AG10803 (cell line): Measurements from ENCODE around the gene SLC7A7.
"Not testable (repeated sequence)": the region's sequence is repeated elsewhere in the genome, so short reads cannot be mapped to it uniquely, and the experiment has no call there.

Experiments used
- DNase-seq: peaks from one replicate; pipeline ENCODE4 v3.0.0; 2010; ENCODE audit warnings: low read depth
- H3K4me3 ChIP-seq: 2 replicates; pipeline ENCODE4 v1.5.1; 2011; ENCODE audit warnings: mild to moderate bottlenecking, low read length, control low read depth
- CTCF ChIP-seq: conservative IDR thresholded peaks from 2 replicates; pipeline ENCODE4 v1.5.1; 2011; ENCODE audit warnings: mild to moderate bottlenecking, low read length, control low read depth, inconsistent platforms

The SLC7A7 gene

GRCh38 chr14:22837114-22837749 is 22.0 kb upstream of the SLC7A7 start:
- TF ChIP-seq CTCF, result 0 out of 2 replicates have a peak, but pooled peaks have one; percentile 9
- peak overlapping the region; percentile 93 for H3K4me3 ChIP-seq
- peak; percentile 63 for DNase-seq

GRCh38 chr14:22836301-22837113 is 21.3 kb upstream of the SLC7A7 start, which contains the start of gene MMP14:
Gene MMP14 (plus strand): TSS chr14:22836585. CDS start chr14:22836818, 233 bp downstream.
- H3K4me3 ChIP-seq, result peak within 1 kb of the TSS; percentile 93
- TF ChIP-seq CTCF, result peak; percentile 65
- DNase-seq, result peak; percentile 91

- no peak for TF ChIP-seq CTCF
- DNase-seq, result no peak
- H3K4me3 ChIP-seq, result no peak overlapping the region
Measured at GRCh38 chr14:22835505-22835904, 20.3 kb upstream of the SLC7A7 start.

GRCh38 chr14:22830443-22831010 is 15.3 kb upstream of the SLC7A7 start:
- peak overlapping the region; percentile 93 for H3K4me3 ChIP-seq
- DNase-seq, result no peak
- TF ChIP-seq CTCF, result no peak

- H3K4me3 ChIP-seq, result peak within 1 kb of the TSS; percentile 93
- peak; percentile 85 for DNase-seq
- no peak for TF ChIP-seq CTCF
Measured at GRCh38 chr14:22829661-22830442, 14.6 kb upstream of the SLC7A7 start, which contains the start of gene MRPL52. Gene MRPL52 (plus strand): TSS chr14:22829887. CDS start chr14:22829913, 26 bp downstream.

- not testable (repeated sequence) for DNase-seq
Measured at GRCh38 chr14:22829076-22829660, 13.9 kb upstream of the SLC7A7 start.

More at GRCh38 chr14:22829076-22829660, 13.9 kb upstream of the SLC7A7 start:
- peak overlapping the region; percentile 93 for H3K4me3 ChIP-seq
